ENCODE results near the gene FAM228B.

Gene FAM228B

DNA sequence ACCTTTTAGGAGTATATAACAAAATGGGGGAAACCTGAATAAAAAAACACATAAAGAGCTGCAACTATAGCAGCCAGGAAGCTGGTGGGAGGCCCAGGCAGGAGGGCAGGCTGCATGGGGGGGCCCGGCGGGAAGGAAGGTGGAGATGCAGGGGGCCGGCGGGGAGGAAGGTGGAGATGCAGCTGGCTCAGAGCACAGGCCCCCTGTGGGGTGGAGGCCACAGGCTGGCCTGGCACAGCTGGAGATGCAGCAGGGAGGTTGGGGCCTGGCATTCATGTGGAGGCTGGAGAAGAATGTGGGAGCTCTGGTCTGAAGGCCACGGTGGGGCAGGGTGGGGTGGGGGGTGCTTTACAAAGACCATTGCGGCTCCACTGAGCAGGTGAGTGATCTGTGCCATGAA is 83.0 kb downstream of the FAM228B start:
- FAIRE-seq, result no peak

DNA sequence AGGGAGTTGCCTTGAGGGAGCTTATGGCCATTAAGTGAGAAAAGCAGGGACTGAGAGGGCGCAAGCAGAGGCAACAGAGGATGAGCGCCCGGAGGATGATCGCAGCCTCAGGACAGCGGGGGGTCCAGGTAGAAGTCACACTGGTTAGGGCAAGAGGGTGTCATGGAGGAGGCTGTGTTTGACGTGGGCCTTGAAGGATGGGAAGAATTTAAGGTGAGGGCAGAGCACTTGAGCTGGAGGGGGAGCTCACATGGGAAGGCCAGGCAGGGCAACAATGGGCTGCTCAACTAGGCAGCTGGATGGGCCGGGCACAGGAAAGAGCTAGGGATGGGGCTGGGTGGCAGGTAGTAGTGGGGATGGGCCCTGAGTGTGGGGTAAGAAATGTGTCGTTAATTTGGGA is 83.4 kb downstream of the FAM228B start:
- no peak for FAIRE-seq

DNA sequence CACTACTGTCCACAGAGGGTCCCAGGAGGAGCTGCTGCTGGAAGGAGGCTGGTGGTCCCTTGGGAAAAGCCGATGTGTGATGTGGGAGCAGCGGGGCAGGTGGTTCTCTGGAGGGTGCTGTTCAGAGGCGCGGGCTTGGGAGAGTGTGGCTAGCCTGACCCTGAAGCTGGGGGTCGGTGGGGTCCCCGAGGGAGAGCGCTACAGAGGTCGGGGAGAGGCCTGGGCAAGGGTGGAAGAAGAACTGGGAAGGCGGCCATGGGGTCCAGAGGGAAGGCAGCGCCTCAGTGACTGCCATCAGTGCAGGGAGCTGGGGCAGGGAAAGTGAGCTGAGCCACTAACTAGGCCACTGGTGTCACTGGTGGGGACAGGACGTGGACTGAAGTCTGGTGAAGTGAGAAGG is 84.1 kb downstream of the FAM228B start:
- no peak for FAIRE-seq

DNA sequence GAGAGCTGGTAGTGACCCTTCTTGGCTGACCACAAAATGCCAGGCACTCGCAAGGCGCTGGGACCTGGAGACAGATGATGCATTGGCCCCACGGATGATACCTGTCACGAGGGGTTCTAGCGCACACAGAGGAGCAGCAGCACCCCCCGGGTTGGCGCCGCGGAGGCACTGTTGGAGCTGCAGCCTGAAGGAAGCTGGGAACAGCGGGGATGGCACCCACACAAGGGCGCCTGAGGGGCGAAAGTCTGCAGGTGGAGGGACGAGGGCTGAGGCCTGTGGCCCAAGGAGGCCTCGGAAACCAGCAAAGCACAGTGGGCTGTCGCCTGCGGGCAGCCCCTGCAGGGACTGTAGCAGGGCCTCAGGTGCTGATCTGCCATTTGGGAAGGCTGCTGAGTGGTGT is 85.2 kb downstream of the FAM228B start:
- FAIRE-seq, result no peak

DNA sequence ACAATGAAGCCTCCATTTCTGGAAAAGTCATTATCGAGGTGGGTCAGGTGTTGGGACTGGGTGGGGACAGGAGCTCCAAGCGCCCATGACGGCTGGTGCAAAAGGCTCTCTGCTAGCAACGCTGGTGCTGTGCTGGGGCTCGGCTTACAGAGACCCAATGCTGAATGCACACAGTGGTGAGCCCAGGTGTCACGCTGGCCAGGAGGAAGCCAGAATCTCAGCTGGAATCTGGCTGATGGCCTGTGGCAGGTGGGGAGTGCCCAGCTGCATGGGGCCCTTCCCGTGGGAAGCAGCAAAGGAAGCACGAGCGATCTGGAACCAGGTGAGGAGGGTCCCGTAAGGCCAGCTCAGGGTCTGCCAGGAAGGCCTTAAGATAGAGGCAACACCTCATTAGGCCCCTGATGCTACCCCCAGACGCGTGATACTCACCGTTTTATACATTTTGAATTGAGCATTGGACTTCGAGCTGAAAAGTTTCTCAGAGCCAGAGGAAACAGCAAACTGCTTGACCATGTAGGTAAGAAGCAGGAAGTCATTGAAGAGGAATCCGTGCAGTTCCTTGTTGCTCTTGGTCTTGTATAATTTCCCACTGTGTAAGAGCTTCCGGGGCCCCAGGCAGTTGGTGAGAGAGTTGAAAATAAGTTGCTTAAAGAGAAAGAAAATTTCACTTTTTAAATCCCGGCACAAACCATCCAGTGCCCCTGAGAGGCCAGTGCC is 86.3 kb downstream of the FAM228B start:
- no peak for FAIRE-seq

DNA sequence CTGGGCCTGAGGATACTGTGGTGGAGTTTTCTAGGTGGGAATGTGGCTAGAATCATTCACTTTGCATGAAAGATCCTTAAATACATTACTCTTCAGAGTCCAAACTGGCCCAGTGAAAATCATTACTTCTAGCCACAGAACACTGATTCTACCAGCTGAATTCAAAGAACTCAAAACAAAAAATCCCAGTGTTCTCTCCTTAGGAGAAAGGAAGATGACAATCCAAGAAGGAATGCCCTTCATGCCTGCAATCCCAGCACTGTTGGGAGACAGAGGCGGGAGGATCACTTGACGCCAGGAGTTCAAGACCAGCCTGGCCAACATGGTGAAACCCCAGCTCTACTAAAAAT is 86.8 kb downstream of the FAM228B start:
- FAIRE-seq, result no peak

DNA sequence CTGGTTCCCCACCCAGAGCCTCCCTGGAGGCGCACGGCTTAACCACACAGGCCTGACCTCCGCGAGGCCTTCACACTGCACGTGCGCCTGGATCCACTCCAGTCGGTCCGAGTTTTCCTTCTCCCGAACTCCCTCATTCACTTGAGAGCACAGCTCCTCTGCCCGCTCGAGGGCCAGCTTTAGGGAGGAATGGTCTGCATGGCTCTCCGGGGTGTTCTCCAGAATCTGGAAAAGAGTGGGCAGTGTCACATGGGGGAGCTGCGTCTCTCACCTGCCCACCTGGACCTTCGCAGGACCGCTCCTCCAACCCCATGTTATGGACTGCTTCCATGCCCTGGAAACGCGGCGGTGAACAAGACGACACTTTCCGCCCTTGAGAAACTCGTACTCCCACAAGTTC is 87.5 kb downstream of the FAM228B start:
- FAIRE-seq, result no peak

DNA sequence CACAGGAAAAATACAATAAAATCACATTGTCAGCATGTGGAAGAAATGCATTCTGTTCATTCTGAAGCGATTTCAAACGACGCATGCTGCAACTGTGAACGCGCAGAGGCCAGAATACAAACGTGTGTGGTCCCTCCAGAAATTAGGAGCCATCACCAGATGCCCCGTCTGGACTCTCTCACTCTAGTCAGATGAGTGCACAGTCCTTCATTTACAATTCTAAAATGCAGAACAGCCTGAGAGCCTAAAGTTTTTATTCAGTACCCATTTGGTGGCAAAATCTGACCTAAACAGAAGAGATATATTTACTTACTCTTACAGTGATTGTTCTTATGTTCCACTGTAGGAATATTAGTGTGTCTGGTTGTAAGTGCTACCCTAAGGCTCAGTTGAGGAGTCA is 88.1 kb downstream of the FAM228B start:
- no peak for FAIRE-seq

DNA sequence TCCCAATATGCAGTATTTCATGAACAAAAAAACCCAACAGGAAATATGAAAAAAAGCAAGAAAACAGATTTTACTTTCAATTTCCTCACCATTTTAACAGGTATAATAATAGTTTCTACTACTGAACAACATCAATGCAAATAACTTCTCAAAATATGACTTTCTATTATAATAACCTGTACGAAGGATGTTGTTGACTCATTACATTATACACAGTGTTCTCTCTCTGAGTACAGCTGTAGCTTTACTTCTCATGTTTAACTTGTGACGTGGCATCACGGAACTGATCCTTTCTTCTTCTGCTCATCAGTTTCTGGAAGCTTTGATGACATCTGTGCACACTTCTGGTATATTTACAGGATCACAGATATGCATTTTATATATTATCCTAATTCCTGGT is 91.6 kb downstream of the FAM228B start:
- FAIRE-seq, result no peak

All from colon (tissue), 2 donors.